GDM1 (cell line): ENCODE results near the gene PNP.

Experiments
- DNase-seq: peaks from one replicate; lab custom pipeline; 2025; lab: John Stamatoyannopoulos, UW

PNP gene

DNA sequence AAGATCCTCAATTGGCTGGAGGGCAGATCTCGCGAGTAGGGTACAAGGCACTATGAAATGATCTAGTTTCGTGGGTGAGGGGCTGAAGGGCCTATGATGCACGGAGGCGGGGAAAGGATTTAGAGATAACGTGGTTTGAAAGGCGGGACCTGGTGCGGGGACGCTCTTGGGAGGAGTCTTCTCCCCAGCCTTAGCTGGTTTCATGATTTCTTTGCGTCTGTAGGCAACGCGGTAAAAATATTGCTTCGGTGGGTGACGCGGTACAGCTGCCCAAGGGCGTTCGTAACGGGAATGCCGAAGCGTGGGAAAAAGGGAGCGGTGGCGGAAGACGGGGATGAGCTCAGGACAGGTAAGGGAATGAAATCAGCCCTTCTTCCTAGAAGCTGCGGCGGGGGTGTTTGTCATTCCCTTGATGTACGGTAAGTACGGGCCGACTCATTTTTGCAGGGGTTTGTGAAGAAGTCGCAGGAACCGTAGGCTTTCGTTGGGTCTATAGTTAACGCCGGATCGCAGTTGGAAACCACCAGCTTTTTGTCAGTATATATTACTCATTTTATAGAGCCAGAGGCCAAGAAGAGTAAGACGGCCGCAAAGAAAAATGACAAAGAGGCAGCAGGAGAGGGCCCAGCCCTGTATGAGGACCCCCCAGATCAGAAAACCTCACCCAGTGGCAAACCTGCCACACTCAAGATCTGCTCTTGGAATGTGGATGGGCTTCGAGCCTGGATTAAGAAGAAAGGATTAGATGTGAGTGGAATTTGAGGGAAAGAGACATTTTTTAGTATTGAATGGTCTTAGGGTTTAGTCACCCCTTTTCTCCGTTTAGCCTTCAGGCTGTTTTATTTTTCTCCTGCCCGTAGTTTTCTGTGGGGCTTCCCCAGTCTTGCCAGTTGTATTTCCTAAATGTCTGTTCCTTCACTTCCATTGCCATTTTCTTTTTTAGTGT lies 13.6 kb upstream of the PNP start:
- DNase-seq: no peak

GRCh38 chr14:20456971-20457370 lies 12.2 kb upstream of the PNP start:
- no peak for DNase-seq

- no peak for DNase-seq
Observed at GRCh38 chr14:20458031-20458789, 11.0 kb upstream of the PNP start.

DNA sequence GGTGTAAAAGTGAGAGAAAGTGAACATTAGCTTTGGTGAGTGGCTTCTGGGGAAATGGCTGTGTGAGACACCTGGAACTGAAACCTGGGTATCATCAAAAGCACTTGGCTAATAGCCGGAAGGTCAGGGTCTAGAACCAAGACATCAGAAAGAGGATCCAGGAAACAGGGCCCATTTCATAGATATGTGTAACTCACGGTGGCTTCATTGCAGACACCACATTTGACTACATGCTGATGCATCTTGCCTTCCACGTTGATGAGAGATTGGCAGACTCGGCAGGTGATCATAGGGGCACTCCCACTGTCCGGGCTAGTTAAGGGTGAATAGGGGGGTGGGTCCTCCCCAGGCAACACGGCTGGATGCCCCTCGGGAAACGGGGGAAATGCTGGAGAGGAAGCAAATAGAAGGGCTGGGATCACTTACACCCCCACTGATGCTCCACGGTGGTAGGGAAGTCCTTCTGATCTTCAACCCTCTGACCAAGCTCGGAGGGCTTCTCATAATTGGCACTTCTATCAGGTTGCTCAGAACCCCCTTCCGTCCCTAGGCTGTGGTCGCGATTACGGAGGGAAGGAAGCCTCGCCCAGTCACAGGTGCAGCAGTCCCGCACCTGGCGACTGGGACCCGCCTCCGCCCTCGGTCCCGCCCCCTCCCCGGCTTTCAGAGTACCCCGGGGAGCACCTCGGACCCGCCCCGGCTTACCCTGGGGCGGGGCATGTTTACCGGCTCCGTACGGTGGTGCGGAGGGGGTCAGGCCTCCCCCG lies 8.6 kb upstream of the PNP start:
- DNase-seq: no peak

DNA sequence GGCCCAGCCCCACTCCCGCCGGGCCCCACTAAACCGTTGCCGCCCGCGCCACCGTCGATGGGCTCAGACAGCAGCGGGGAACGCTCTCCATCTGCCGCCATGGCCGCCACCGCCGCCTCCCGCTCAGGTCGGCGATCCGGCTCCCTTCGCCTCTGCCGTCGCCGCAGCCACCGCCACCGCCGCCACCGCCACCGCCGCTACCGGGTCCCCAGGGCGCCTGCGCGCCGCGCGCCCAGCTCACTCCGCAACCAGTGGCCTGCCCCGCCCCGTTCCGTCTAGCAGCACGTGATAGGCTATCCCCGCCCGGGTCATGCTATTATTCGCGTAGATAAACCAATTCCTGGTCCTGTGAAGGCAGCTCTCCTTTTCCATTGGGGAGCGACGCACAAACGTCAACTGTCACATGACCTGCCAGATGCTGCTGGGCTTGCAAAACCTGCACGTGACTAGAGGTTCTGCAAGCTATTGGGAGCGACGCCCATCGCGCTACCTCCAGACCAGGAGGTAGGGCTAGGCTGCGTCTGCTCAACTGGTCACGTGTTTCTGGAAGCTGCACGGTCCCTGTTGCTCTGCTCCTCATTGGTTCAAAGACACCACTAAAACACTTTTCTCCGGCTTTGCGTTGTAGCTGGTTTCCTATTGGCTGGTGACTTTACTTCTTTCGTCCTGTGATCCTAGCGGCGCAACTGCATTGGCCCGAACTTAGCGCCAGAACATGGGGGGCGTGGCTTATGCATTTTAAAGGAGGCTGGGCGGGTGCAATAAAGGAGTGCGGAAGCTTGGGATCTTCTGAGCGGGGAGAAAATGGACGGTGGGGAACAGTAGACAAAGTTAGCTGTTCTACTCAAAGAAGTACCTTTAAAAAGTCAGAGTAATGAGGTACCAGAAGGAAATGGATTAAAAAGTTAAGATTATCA lies 7.7 kb upstream of the PNP start, which contains the start of gene PIP4P1:
TSS of gene PIP4P1 (minus strand) at position 210 of the 917 bp plus-strand sequence. CDS start at position 101, 109 bp downstream.
- peak; percentile 100 for DNase-seq

DNA sequence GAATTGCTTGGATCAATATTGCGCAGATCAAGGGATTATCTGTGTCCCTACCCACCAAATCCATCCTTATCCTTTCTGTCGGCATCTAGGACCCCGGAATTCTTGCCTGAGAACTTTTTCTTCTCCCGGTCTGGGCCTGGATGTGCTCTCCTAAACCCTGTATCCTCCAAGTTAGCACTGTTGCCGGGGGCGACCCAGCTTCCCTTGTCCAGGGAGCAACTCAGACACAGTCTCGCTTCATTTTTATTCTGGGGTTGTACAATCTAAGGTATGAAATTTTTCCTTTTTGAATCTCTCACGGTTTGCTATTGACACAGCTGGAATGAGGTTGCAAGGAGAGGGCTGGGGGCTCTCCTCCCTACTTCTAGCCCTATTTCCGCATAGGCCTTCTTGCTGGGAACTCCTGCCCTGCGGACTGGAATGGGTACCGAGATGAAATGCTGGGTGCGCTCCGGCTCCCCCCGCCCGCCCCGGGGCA lies 403 bp upstream of the PNP start:
- no peak for DNase-seq

GRCh38 chr14:20469890-20470602 lies 840 bp downstream of the PNP start:
- DNase-seq: peak; percentile 66

- DNase-seq: no peak
Observed at GRCh38 chr14:20470603-20470901, 1.3 kb downstream of the PNP start.

DNA sequence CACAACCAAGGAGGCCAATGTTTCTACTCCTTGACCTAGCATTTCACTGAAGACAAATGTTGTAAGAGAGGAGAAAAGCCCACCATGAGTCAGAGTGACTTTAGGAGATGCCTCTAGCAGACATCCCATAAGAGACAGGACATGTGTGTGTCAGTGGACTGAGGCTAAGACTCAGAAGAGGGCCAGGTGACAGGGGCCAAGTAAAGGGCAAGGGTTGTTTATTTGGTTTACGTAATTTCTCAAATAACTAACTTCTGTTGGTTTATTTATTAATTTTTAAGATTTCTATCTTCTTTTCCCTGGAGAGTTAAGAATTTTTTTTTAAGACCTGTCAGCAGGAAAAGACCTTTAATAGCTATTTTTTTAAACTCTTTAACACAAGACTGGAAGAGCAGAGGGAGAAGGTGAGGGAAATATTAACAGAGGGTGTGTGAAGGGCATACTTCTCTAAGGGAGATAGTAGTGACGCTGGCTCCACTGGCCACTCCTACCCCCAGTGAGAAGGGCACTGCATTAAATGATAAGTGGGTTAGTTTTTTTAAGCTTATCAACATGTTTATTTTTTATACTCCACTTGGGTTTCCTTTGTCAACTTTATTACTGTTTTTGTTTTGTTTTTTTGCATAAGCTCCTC lies 3.4 kb downstream of the PNP start:
- no peak for DNase-seq

DNA sequence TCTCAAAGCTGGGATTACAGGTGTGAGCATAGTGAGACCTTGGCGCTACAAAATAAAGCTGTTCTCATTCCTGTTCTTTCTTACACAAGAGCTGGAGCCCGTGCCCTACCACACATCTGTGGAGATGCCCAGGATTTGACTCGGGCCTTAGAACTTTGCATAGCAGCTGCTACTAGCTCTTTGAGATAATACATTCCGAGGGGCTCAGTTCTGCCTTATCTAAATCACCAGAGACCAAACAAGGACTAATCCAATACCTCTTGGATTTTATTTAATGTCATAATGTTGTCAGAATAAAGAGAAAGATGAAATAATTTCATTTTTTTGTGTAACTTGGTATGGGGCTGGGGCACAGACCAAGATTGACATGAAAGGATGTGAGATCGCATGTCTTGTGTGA lies 7.6 kb downstream of the PNP start:
- DNase-seq: no peak

- DNase-seq: peak; percentile 65
Observed at GRCh38 chr14:20477211-20477876, 8.1 kb downstream of the PNP start.

- DNase-seq: no peak
Observed at GRCh38 chr14:20478894-20479293, 9.7 kb downstream of the PNP start.

- DNase-seq: no peak
Observed at GRCh38 chr14:20482382-20482781, 13.2 kb downstream of the PNP start.

GRCh38 chr14:20485900-20486299 lies 16.7 kb downstream of the PNP start:
- no peak for DNase-seq

DNA sequence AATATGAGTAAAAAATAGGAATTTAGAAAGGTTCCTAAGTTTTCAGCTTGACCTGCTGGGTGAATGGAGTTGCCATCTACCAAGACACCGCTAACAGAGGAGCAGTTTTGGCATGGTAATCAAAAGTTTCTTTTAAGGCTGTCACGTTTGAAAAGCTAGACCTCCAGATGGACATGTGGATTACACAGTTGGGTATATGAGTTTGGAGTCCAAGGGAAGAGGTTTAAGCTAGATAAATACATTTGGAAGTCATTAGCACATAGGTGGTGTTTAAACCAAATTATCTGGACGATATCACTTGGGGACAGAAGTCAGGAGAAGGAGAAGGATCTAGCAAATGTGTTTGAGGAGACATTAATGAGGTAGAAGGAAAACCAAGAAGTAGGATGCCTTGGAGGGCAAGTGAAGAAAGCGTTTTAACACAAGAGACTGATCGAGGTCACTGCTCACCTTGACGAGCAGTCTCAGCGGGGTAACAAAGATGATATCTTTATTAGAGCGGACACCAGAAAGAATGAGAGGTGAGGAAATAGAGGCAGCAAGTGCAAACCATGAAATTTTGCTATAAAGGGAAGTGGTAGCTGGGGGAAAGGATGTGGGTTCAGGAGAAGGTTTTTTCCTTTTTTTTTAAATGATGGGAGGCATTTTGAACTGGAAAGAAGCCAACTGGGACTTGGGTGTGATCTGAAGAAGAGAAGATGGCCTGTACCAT lies 17.6 kb downstream of the PNP start:
- peak; percentile 35 for DNase-seq

DNA sequence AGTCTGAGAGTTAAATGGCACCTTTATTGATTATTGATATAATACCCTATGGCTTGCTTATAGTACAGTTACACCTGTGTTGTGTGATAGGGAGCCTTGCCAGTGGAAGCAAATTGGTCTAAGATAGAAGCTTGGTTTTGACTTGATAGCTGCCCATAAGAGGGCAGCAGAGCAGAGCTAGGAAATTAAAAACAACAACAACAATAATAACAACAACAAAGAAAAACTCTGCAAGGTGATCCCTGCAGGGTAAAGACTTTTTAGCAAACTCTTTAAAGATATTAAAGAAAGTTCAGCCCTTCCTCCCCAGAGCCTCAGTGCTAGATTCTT lies 18.2 kb downstream of the PNP start:
- DNase-seq: no peak

- no peak for DNase-seq
Observed at GRCh38 chr14:20489093-20489994, 20.1 kb downstream of the PNP start.

DNA sequence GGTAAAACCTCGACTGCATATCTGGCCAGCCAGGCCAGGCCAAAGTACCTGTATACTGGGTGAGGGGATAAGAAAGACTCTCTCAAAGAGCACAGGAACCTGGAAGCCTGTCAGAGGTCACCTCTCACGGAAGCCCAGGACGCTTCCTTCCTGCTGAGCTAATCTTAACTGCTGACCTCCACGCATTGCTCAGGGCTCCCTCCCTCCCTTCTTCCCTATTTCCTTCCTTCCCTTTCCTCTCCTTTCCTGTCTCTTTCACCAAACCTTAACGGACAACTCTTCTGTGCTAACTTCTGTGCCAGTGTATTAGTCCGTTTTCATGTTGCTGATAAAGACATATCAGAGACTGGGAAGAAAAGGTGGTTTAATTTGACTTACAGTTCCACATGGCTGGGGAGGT lies 21.4 kb downstream of the PNP start:
- no peak for DNase-seq
